GM12892 (cell line): Measurements from ENCODE around the gene TEX28.
"Not testable (repeated sequence)": the region's sequence is repeated elsewhere in the genome, so short reads cannot be mapped to it uniquely, and the experiment has no call there.

Experiments used
- POLR2AphosphoS5 ChIP-seq: IDR thresholded peaks from 2 replicates; pipeline ENCODE4 v1.6.1; 2011; ENCODE audit warnings: low read depth, low read length, control low read depth
- TAF1 ChIP-seq: IDR thresholded peaks from 2 replicates; pipeline ENCODE4 v1.6.1; 2011; ENCODE audit warnings: low read depth, mild to moderate bottlenecking, control low read depth, low read length, borderline replicate concordance

DNA sequence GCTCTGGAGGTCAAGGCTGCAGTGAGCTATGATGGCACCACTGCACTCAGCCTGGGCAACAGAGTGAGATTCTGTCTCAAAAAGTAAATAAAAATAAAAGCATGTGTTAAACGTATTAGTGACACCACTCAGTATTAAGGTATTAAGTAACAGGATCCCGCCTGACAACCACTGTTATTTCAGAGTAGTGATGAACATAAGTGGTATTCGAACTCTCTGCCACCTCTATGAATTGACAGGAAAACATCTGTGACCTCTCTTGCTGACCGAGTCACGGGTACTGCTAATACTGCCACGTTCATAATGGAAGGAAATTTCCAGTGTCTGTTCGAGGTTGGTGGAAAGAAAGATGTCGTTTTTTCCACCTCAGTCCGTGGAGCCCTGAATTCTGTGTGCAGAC lies 68.2 kb downstream of the TEX28 start:
- TF ChIP-seq POLR2AphosphoS5, TAF1: not testable (repeated sequence)
